ENCODE results near the gene NPIPA2.
"Not testable (repeated sequence)": the region's sequence is repeated elsewhere in the genome, so short reads cannot be mapped to it uniquely, and the experiment has no call there.

DNA sequence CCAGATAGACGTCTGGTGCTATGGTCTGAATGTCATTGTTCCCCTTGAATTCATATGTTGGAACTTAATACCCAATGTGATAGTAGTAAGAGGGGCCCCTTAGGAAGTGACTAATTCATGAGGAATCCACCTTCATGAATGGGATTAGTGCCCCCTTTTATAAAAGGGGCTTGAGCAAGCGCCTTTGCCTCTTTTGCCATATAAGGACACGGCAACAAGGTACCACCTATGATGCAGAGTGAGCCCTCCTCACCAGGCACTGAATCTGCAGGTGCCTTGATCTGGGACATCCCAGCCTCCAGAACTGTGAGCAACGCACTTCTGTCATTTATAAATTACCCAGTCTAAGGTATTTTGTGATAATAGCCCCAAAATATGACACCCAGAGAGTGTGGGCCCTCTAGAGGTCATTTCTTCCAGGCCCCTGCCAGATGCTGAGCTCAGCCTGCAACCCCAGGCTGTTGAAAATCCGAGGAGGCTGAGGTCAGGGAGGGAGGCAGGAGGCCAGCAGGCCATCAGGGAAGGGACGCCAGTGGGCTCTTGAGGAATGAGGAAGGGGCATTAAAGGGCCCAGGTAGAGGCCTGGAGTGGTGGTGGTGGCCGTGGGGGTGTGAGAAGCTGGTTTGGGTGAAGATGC lies 48.1 kb downstream of the NPIPA2 start:
- TF ChIP-seq, protein P1, sequence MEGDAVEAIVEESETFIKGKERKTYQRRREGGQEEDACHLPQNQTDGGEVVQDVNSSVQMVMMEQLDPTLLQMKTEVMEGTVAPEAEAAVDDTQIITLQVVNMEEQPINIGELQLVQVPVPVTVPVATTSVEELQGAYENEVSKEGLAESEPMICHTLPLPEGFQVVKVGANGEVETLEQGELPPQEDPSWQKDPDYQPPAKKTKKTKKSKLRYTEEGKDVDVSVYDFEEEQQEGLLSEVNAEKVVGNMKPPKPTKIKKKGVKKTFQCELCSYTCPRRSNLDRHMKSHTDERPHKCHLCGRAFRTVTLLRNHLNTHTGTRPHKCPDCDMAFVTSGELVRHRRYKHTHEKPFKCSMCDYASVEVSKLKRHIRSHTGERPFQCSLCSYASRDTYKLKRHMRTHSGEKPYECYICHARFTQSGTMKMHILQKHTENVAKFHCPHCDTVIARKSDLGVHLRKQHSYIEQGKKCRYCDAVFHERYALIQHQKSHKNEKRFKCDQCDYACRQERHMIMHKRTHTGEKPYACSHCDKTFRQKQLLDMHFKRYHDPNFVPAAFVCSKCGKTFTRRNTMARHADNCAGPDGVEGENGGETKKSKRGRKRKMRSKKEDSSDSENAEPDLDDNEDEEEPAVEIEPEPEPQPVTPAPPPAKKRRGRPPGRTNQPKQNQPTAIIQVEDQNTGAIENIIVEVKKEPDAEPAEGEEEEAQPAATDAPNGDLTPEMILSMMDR (conservative IDR thresholded peaks at IDR 0.05) = not testable (repeated sequence)
- TF ChIP-seq ZFX (IDR thresholded peaks at IDR 0.05) = not testable (repeated sequence)

Data from C4-2B (cell line).